ENCODE results near the gene POLR2J3.
"Not testable (repeated sequence)": the region's sequence is repeated elsewhere in the genome, so short reads cannot be mapped to it uniquely, and the experiment has no call there.

The POLR2J3 gene

DNA sequence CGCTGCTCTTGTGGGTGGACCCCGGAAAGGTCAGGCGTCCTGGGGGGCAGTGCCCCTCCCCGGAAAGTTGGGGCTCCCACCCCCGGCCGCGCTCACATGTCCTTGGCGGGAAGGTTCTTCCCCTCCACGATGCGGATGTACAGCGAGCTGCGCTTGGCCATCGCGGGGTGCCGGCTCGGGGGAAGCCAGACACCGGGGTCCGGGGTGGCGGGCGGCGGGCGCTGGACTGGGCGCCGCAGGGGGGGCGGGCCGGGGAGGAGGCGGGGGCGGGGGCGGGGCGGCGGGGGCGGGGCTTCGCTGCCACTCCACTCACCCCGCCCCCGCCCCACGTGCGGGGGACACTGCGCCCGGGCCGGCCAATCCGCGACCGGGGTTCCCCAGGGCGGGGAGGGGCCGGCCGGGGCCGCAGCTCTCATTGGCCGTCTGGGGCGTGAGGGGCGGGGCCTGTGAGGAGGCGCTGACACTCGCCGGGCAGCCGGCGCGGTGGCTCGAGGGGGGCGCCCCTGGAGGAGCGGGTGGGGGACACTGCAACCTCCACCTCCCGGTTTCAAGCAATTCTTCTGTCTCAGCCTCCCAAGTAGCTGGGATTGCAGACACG, 54.7 kb downstream of the POLR2J3 start, which contains the start of gene RASA4B:
Gene RASA4B, minus strand, starts transcription at position 228 of the 598 bp plus-strand sequence. Its CDS starts 67 bp downstream, at position 161.
- DNase-seq, result not testable (repeated sequence)
